Measurements from ENCODE around the gene RPS6KA4. TPM values are rescaled to one million over a fixed set of nuclear protein-coding genes. Genes with fewer than 3 reads are reported as not detected.

RPS6KA4 gene
- total RNA-seq, 1 donor from 2014 or later = 12.7 TPM

GRCh38 chr11:64369440-64370421, 10.8 kb downstream of the RPS6KA4 start:
- H3K4me1 Mint-ChIP-seq = peaks cover 7% of the 10 kb centered on the region
- Histone ChIP-seq H3K9me3 (ENCODE audit: low read depth) (no peaks in the 10 kb centered on the region), H3K4me3 (no peak overlapping the region), H3K27ac (no peak overlapping the region), H3F3A (ENCODE audit: low read depth) (peaks cover 8% of the 10 kb centered on the region), H3K4me1 (no peaks in the 10 kb centered on the region), H3K36me3 (no peaks in the 10 kb centered on the region), H4K20me1 (ENCODE audit: low read depth) (no peaks in the 10 kb centered on the region), H3K79me2 (ENCODE audit: low read depth) (no peaks in the 10 kb centered on the region), H3K9ac (no peak overlapping the region), H3K27me3 (no peaks in the 10 kb centered on the region), H3K4me2 (no peak overlapping the region), H2AFZ (replicated peaks) (no peak overlapping the region)
- no peak overlapping the region for H3K4me3 Mint-ChIP-seq
- TF ChIP-seq, protein P1, sequence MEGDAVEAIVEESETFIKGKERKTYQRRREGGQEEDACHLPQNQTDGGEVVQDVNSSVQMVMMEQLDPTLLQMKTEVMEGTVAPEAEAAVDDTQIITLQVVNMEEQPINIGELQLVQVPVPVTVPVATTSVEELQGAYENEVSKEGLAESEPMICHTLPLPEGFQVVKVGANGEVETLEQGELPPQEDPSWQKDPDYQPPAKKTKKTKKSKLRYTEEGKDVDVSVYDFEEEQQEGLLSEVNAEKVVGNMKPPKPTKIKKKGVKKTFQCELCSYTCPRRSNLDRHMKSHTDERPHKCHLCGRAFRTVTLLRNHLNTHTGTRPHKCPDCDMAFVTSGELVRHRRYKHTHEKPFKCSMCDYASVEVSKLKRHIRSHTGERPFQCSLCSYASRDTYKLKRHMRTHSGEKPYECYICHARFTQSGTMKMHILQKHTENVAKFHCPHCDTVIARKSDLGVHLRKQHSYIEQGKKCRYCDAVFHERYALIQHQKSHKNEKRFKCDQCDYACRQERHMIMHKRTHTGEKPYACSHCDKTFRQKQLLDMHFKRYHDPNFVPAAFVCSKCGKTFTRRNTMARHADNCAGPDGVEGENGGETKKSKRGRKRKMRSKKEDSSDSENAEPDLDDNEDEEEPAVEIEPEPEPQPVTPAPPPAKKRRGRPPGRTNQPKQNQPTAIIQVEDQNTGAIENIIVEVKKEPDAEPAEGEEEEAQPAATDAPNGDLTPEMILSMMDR (IDR thresholded peaks at IDR 0.05) = peak; percentile 3
- TF ChIP-seq EZH2phosphoT487 (IDR thresholded peaks at IDR 0.05) (no peak), EZH2 (IDR thresholded peaks at IDR 0.05) (no peak)
- no peak overlapping the region for H3K27ac Mint-ChIP-seq
- H3K36me3 Mint-ChIP-seq = peaks cover 15% of the 10 kb centered on the region
- H3K27me3 Mint-ChIP-seq (ENCODE audit: insufficient read depth, low read depth) = peaks cover 3% of the 10 kb centered on the region
- DNase-seq (ENCODE audit: low spot score) = no peak
- no peaks in the 10 kb centered on the region for H3K9me3 Mint-ChIP-seq

DNA sequence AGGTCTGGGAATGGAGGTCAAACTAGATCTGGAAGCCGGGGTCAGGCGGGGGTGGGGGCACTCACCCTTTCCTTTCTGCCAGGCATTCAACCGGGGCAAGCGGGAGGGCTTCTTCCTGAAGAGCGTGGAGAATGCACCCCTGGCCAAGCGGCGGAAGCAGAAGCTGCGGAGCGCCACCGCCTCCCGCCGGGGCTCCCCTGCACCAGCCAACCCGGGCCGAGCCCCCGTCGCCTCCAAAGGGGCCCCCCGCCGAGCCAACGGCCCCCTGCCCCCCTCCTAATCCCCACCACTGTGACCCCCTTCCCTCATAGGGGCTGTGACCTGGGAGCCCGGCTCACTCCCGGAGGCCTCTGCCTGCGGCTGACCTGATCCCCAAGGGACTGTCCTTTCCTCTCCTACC, 12.2 kb downstream of the RPS6KA4 start:
- H3K27me3 ChIP-seq = no peaks in the 10 kb centered on the region
- peaks cover 7% of the 10 kb centered on the region for H3K4me1 Mint-ChIP-seq
- H4K20me1 ChIP-seq (ENCODE audit: low read depth) = no peaks in the 10 kb centered on the region

DNA sequence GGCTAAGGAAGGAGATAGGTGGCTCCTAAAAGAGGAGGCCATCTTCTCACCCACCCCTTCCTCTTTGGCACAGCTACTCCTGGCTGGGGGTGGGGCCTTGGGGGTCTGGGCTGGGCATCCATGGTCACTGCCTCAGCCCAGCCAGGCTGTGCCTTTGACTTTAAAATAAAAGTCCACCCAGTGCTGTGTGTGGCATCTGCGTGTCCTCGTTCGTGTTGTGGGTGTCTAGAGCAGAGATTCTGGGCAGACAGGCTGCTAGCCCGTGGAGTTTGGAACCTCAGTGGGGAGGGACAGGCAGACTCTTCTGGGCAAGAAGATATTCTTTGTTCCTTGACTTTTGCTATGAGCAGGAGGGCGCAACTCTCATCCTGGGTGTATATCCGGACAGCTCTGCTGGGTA, 13.1 kb downstream of the RPS6KA4 start:
- Histone ChIP-seq H3K79me2 (ENCODE audit: low read depth) (no peaks in the 10 kb centered on the region), H3K4me3 (no peak overlapping the region), H3K9ac (no peak overlapping the region), H3K27me3 (no peaks in the 10 kb centered on the region), H3K9me3 (ENCODE audit: low read depth) (no peaks in the 10 kb centered on the region), H3K27ac (no peak overlapping the region), H3F3A (ENCODE audit: low read depth) (peaks cover 8% of the 10 kb centered on the region), H2AFZ (replicated peaks) (no peak overlapping the region), H3K4me2 (no peak overlapping the region), H3K36me3 (no peaks in the 10 kb centered on the region), H3K4me1 (no peaks in the 10 kb centered on the region), H4K20me1 (ENCODE audit: low read depth) (no peaks in the 10 kb centered on the region)
- Mint-ChIP-seq H3K4me3 (no peak overlapping the region), H3K36me3 (peaks cover 9% of the 10 kb centered on the region), H3K27ac (no peak overlapping the region), H3K9me3 (no peaks in the 10 kb centered on the region), H3K4me1 (peaks cover 7% of the 10 kb centered on the region), H3K27me3 (ENCODE audit: insufficient read depth, low read depth) (peaks cover 3% of the 10 kb centered on the region)
- TF ChIP-seq, protein P1 (IDR thresholded peaks at IDR 0.05) = no peak
- TF ChIP-seq EZH2phosphoT487 (IDR thresholded peaks at IDR 0.05) = no peak
- no peak for TF ChIP-seq EZH2 (IDR thresholded peaks at IDR 0.05)
- DNase-seq (ENCODE audit: low spot score) = no peak

More for the DNA sequence above, 12.2 kb downstream of the RPS6KA4 start:
- H3K4me2 ChIP-seq = no peak overlapping the region
- H3K9me3 ChIP-seq (ENCODE audit: low read depth) = no peaks in the 10 kb centered on the region
- no peak overlapping the region for H2AFZ ChIP-seq (replicated peaks)
- no peak for TF ChIP-seq EZH2 (IDR thresholded peaks at IDR 0.05)
- peaks cover 8% of the 10 kb centered on the region for H3F3A ChIP-seq (ENCODE audit: low read depth)
- no peaks in the 10 kb centered on the region for H3K9me3 Mint-ChIP-seq
- peaks cover 3% of the 10 kb centered on the region for H3K27me3 Mint-ChIP-seq (ENCODE audit: insufficient read depth, low read depth)
- H3K27ac Mint-ChIP-seq = no peak overlapping the region
- no peaks in the 10 kb centered on the region for H3K79me2 ChIP-seq (ENCODE audit: low read depth)
- H3K4me3 ChIP-seq = no peak overlapping the region
- no peaks in the 10 kb centered on the region for H3K4me1 ChIP-seq
- no peak for DNase-seq (ENCODE audit: low spot score)
- H3K36me3 ChIP-seq = no peaks in the 10 kb centered on the region
- H3K27ac ChIP-seq = no peak overlapping the region
- H3K9ac ChIP-seq = no peak overlapping the region
- peaks cover 15% of the 10 kb centered on the region for H3K36me3 Mint-ChIP-seq
- no peak overlapping the region for H3K4me3 Mint-ChIP-seq
